Measurements from ENCODE around the gene CIART. TPM values are rescaled to one million over a fixed set of nuclear protein-coding genes. Genes with fewer than 3 reads are reported as not detected.

The CIART gene
- total and polyA plus RNA-seq, 2 of the 8 experiments (the other 6 are each of a cell fraction or from before 2014, with no cell fraction given): 9.6 to 33.3 TPM

GRCh38 chr1:150283260-150283659, 906 bp downstream of the CIART start:
- Histone ChIP-seq H3K79me2 (ENCODE audit: control insufficient read depth in 1 of 2, insufficient read depth in 2 of 2, low read length in 2 of 2) (no peaks in the 10 kb centered on the region), H3K79me1 (ENCODE audit: low read depth, low read length) (no peaks in the 10 kb centered on the region), H2BK15ac (ENCODE audit: low read length) (no peak overlapping the region; the same call in 1 of the 2 replicates), H3K18ac (ENCODE audit: extremely low read depth, low read length) (no peak overlapping the region), H3K4me1 (replicated peaks in 1 of 4; ENCODE audit: control insufficient read depth in 3 of 4, insufficient read depth in 4 of 4, low read length in 3 of 4) (peaks cover 0 to 4% (median 2%) of the 10 kb centered on the region in 4 experiments; a peak in 2 of 7 replicates), H3K9ac (replicated peaks in 1 of 4; ENCODE audit: extremely low read depth in 1 of 4, low read depth in 3 of 4, low read length in 3 of 4) (peak overlapping the region in 3 of 4 experiments; percentile 63 to 75 (median 74); a peak in 5 of 7 replicates), H3K4ac (replicated peaks; ENCODE audit: insufficient read length, low read depth, low read length) (no peak overlapping the region), H3K36me3 (ENCODE audit: control insufficient read depth in 2 of 4, insufficient read depth in 4 of 4, low read length in 3 of 4) (peaks cover 6 to 19% (median 9%) of the 10 kb centered on the region in 4 experiments; a peak in 7 of 8 replicates), H4K5ac (ENCODE audit: insufficient read length, low read depth, low read length) (no peak overlapping the region), H2BK12ac (ENCODE audit: low read depth, low read length) (no peak overlapping the region; the same call in 1 of the 2 replicates), H2BK120ac (replicated peaks; ENCODE audit: low read depth, low read length) (no peak overlapping the region), H3K9me3 (ENCODE audit: insufficient read depth in 2 of 2, low read depth in 1 of 2, low read length in 1 of 2) (no peaks in the 10 kb centered on the region), H2AK5ac (ENCODE audit: low read depth, low read length) (peak overlapping the region; percentile 16; the same call in 1 of the 2 replicates), H3K27me3 (replicated peaks in 1 of 4; ENCODE audit: control insufficient read depth in 3 of 4, extremely low read depth in 1 of 4, insufficient read depth in 3 of 4, low read length in 3 of 4) (peaks cover 0 to 7% (median 7%) of the 10 kb centered on the region in 4 experiments; a peak in 4 of 7 replicates), H4K8ac (ENCODE audit: extremely low read depth, insufficient read depth, low read length) (no peak overlapping the region), H4K91ac (replicated peaks; ENCODE audit: insufficient read length, low read length) (no peak overlapping the region), H3K14ac (ENCODE audit: insufficient read length) (no peak overlapping the region), H2BK20ac (ENCODE audit: low read length) (no peak overlapping the region), H3K4me3 (ENCODE audit: extremely low read depth in 1 of 4, insufficient read depth in 2 of 4, low read depth in 3 of 4, low read length in 4 of 4) (peak overlapping the region; percentile 56 to 83 (median 70)), H3K56ac (replicated peaks; ENCODE audit: insufficient read length, low read depth, low read length) (no peak overlapping the region), H4K20me1 (replicated peaks in 1 of 2; ENCODE audit: control insufficient read depth in 1 of 2, insufficient read depth in 2 of 2, low read length in 2 of 2) (peaks cover 2% of the 10 kb centered on the region in 2 experiments), H3K4me2 (ENCODE audit: insufficient read depth in 1 of 2, low read depth in 2 of 2, low read length in 2 of 2) (peak overlapping the region; percentile 83 to 84), H2AFZ (ENCODE audit: low read length) (no peak overlapping the region), H3K23me2 (ENCODE audit: low read depth, low read length) (peaks cover 8% of the 10 kb centered on the region; the same call in 1 of the 2 replicates), H3K23ac (ENCODE audit: insufficient read length) (no peak overlapping the region), H3K27ac (ENCODE audit: low read depth, low read length) (no peak overlapping the region), H2BK5ac (ENCODE audit: low read depth, low read length) (no peak overlapping the region; the same call in 1 of the 2 replicates)
- ChIA-PET CTCF (ENCODE audit: partially characterized antibody) (interaction anchor here (0.5 to 16.5 kb wide), 3 partner anchors 12 to 117 kb away, joined by 3 to 326 read pairs (median 43); partner anchors contain the start of genes APH1A, C1orf54 and CA14), POLR2A (ENCODE audit: partially characterized antibody) (interaction anchor here (1.2 to 25.2 kb wide), 9 partner anchors 8 to 395 kb away, joined by 3 to 535 read pairs (median 11); partner anchors contain the start of genes APH1A, C1orf54, CA14 and RPRD2)
- no peak for FAIRE-seq
- 86% methylated on average over 12 of the region's 12 CpGs; no CpG with 5 or more reads in 1 of the 2 experiments for whole genome bisulfite sequencing, 2 experiments (ENCODE audit: extremely low coverage in 1 of 2, insufficient coverage in 1 of 2, insufficient read length in 1 of 2, insufficient replicate concordance in 2 of 2, low coverage in 1 of 2, low lambda C conversion rate in 2 of 2, missing lambda C conversion rate in 1 of 2)
- DNase-seq (ENCODE audit: low read depth in 1 of 2, low spot score in 2 of 2): no peak
- no peak for TF ChIP-seq CHD2 (IDR thresholded peaks at IDR 0.05; ENCODE audit: low read length)
- no peak for TF ChIP-seq HDAC2 (IDR thresholded peaks at IDR 0.05; ENCODE audit: borderline replicate concordance in 1 of 2, low read depth in 2 of 2, low read length in 2 of 2)
- TF ChIP-seq JUN (IDR thresholded peaks at IDR 0.05; ENCODE audit: low read depth, low read length): no peak
- TF ChIP-seq ATF3 (IDR thresholded peaks at IDR 0.05; ENCODE audit: insufficient read depth, low read depth, low read length): no peak
